HepG2 (cell line): ENCODE data around the gene HNF1B. TPM values are rescaled to one million over a fixed set of nuclear protein-coding genes. Genes with fewer than 3 reads are reported as not detected.

Source experiments
- ATAC-seq: fragments of 200-7000 bp; cut with Tn5 transposase; 3 replicates; pipeline ENCODE4 v1.9.1; 2020; ENCODE audit warnings: mild to moderate bottlenecking, moderate library complexity
- BruUV-seq: library from RNA; stranded (reverse); fragments of 400-500 nt; replicated peaks from 2 replicates; lab custom pipeline; 2021; lab: Mats Ljungman, UMichigan
- CTCF ChIA-PET: fragments of 300-600 bp; formaldehyde crosslinking; extraction: SDS; loops from one replicate; lab custom pipeline; 2021; ENCODE audit warnings: low total read pairs, inconsistent platforms, low intra/inter-chr PET ratio; lab: Yijun Ruan, JAX
- POLR2A ChIA-PET: fragments of 350-600 bp; sonication (Branson Sonifier 250); formaldehyde crosslinking; loops from one replicate; lab custom pipeline; 2020; ENCODE audit warnings: antibody characterized with exemption, inconsistent platforms; lab: Yijun Ruan, JAX
- DNase-seq: peaks from one replicate; pipeline ENCODE4 v3.0.0-alpha.2; 2015; ENCODE audit warnings: low spot score
- FAIRE-seq: peaks from 3 replicates; lab custom pipeline; 2011; peaks lifted over from hg19 to GRCh38; lab: Jason Lieb, UNC
- H2AFZ ChIP-seq: one replicate; pipeline ENCODE4 v1.6.1; 2011; ENCODE audit warnings: low read length, inconsistent platforms
- H3K27ac ChIP-seq: fragments of 300-600 bp; 3 replicates; pipeline ENCODE4 v1.8.0; 2011; ENCODE audit warnings: mixed run types, mild to moderate bottlenecking, mixed read lengths, low read length, inconsistent platforms; ENCODE audit not compliant: insufficient read depth; ENCODE audit errors: extremely low read length
- H3K27me3 ChIP-seq, 2 experiments: fragments of 200-600 bp in 1 of 2; 2 replicates in 1 of 2; 3 replicates in 1 of 2; pipeline versions ENCODE4 v1.6.0 to v1.8.0; 2011; ENCODE audit warnings: low read length in 2 of 2, mild to moderate bottlenecking in 2 of 2, moderate library complexity in 2 of 2, inconsistent platforms in 1 of 2; ENCODE audit not compliant: insufficient read depth in 2 of 2, control insufficient read depth in 1 of 2
- H3K36me3 ChIP-seq, 2 experiments: fragments of 200-600 bp in 1 of 2; replicated peaks in 1 of 2; 2 replicates in 1 of 2; 3 replicates in 1 of 2; pipeline versions ENCODE4 v1.5.1 to v1.8.0; 2011; ENCODE audit warnings: low read length in 2 of 2, inconsistent platforms in 1 of 2; ENCODE audit not compliant: insufficient read depth in 2 of 2, control insufficient read depth in 1 of 2
- H3K4me1 ChIP-seq: 2 replicates; pipeline ENCODE4 v1.5.1; 2012; ENCODE audit warnings: low read length, inconsistent platforms; ENCODE audit not compliant: insufficient read depth
- H3K4me2 ChIP-seq: 2 replicates; pipeline ENCODE4 v1.6.0; 2011; ENCODE audit warnings: low read depth, low read length, inconsistent platforms
- H3K4me3 ChIP-seq, 3 experiments: fragments of 200-600 bp in 1 of 3; sonication (generic), shearing (Covaris generic) in 1 of 3; replicated peaks in 1 of 3; 2 replicates each; pipeline ENCODE4 v1.5.1; 2011 to 2016; ENCODE audit warnings: low read length in 3 of 3, inconsistent platforms in 2 of 3, low read depth in 2 of 3, mild to moderate bottlenecking in 2 of 3, control low read depth in 1 of 3, mixed read lengths in 1 of 3; ENCODE audit not compliant: insufficient read depth in 1 of 3
- H3K79me2 ChIP-seq: one replicate; pipeline ENCODE4 v1.6.1; 2011; ENCODE audit warnings: low read length, inconsistent platforms; ENCODE audit not compliant: insufficient read depth
- H3K9ac ChIP-seq: 2 replicates; pipeline ENCODE4 v1.6.0; 2011; ENCODE audit warnings: mild to moderate bottlenecking, low read depth, low read length, inconsistent platforms; ENCODE audit not compliant: insufficient read depth
- H3K9me3 ChIP-seq: 2 replicates; pipeline ENCODE4 v1.5.1; 2012; ENCODE audit warnings: mild to moderate bottlenecking, low read length
- H4K20me1 ChIP-seq: 2 replicates; pipeline ENCODE4 v1.6.0; 2011; ENCODE audit warnings: inconsistent platforms, mild to moderate bottlenecking, low read length, moderate library complexity; ENCODE audit not compliant: insufficient read depth
- CHCHD3 ChIP-seq: sonication (generic); formaldehyde crosslinking; IDR thresholded peaks from 2 replicates; pipeline ENCODE4 v1.8.0; 2022; ENCODE audit warnings: mild to moderate bottlenecking, missing genetic modification reagents, moderate library complexity
- GMEB1 ChIP-seq: sonication (generic); formaldehyde crosslinking; IDR thresholded peaks from 2 replicates; pipeline ENCODE4 v1.5.1; 2020; ENCODE audit warnings: missing genetic modification reagents, mild to moderate bottlenecking, borderline replicate concordance
- HOXA3 ChIP-seq: sonication (generic); formaldehyde crosslinking; IDR thresholded peaks from 2 replicates; pipeline ENCODE4 v1.5.0; 2020; ENCODE audit warnings: missing genetic modification reagents
- PRDM10 ChIP-seq: sonication (generic); formaldehyde crosslinking; IDR thresholded peaks from 2 replicates; pipeline ENCODE4 v1.4.0; 2020; ENCODE audit warnings: low read depth, missing genetic modification reagents
- REXO4 ChIP-seq: sonication (generic); formaldehyde crosslinking; IDR thresholded peaks from 2 replicates; pipeline ENCODE4 v1.8.0; 2022; ENCODE audit warnings: missing genetic modification reagents, mild to moderate bottlenecking, borderline replicate concordance
- RFX5 ChIP-seq: IDR thresholded peaks from 2 replicates; pipeline ENCODE4 v1.6.1; 2011; ENCODE audit warnings: low read depth, low read length, improper control_type of control experiment
- ZMYM4 ChIP-seq: sonication (generic); formaldehyde crosslinking; IDR thresholded peaks from 2 replicates; pipeline ENCODE4 v1.8.1; 2023; ENCODE audit warnings: mild to moderate bottlenecking, missing genetic modification reagents
- WGBS: methylation state at CpG from one replicate; pipeline ENCODE4 v1.1.6; 2017; ENCODE audit warnings: low lambda C conversion rate; 5-methylcytosine and 5-hydroxymethylcytosine counted together
- in situ Hi-C: cut with HindIII; loops from 2 replicates; pipeline ENCODE4 v1.10.0; 2017; ENCODE audit warnings: low pct_unique_long_range_greater_than_20kb; ENCODE audit not compliant: extremely low pct_ligation_motif_present
- intact Hi-C: fragments of 100-400 bp; cut with micrococcal nuclease; formaldehyde crosslinking; loops from one replicate; pipeline ENCODE4 v1.10.0; 2022; ENCODE audit not compliant: unreplicated experiment
- polyA plus RNA-seq, 8 experiments: library from polyadenylated mRNA; depleted of rRNA in 3 of 8; stranded (reverse) in 7 of 8; unstranded in 1 of 8; fragments of >200 nt; fragmentation: Illumina TruSeq in 4 of 8; extraction: Trizol in 4 of 8; gene quantifications; 2 replicates each; pipeline versions ENCODE4 v1.2.1 to v1.2.3, GENCODE V29; 2011 to 2016; ENCODE audit warnings: low read depth in 4 of 8, missing spikeins in 1 of 8, mixed read lengths in 1 of 8; ENCODE audit not compliant: insufficient read depth in 1 of 8
- total RNA-seq, 5 experiments: library from RNA; depleted of rRNA; stranded (reverse); fragments of >200 nt; fragmentation: Illumina TruSeq; extraction: Trizol; gene quantifications; 2 replicates each; pipeline ENCODE4 v1.2.3, GENCODE V29; 2016; ENCODE audit warnings: low read depth in 1 of 5
- TF ChIP-seq, protein P1 (sequence below): sonication (generic); formaldehyde crosslinking; IDR thresholded peaks from 2 replicates; pipeline ENCODE4 v1.4.0; 2020; ENCODE audit warnings: low read depth, mild to moderate bottlenecking, missing genetic modification reagents
- TF ChIP-seq, protein P2 (sequence below): sonication (generic); formaldehyde crosslinking; IDR thresholded peaks from 2 replicates; pipeline ENCODE4 v1.4.0; 2020; ENCODE audit warnings: missing genetic modification reagents

The HNF1B gene
- total and polyA plus RNA-seq, 2 of the 13 experiments (the other 11 are each of a cell fraction or from before 2014, with no cell fraction given) = 1.9 to 5.3 TPM

DNA sequence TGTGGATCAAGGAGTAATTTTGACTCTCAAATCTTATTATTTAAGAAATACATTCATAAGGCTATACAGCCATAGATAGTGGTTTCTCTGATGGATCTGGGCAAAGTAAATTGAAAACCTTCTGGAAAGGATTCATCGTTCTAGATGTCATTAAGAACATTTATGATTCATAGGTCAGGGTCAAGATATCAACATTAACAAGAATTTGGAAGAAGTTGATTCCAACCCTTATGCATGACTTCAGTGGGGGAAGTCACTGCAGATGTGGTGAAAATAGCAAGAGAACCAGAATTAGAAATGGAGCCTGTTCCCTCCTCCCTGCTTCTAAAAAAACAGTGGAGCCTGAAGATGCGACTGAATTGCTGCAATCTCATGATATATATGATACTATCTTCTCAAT, 36.6 kb upstream of the HNF1B start:
- H4K20me1 ChIP-seq = no peaks in the 10 kb centered on the region
- no peak for FAIRE-seq
- CTCF ChIA-PET = no interaction called here
- H3K4me3 ChIP-seq = no peak overlapping the region
- 37% methylated on average over 2 of the region's 2 CpGs for WGBS
- H3K9me3 ChIP-seq = no peaks in the 10 kb centered on the region
- H3K27ac ChIP-seq = no peak overlapping the region
- no peak for ATAC-seq
- POLR2A ChIA-PET = no interaction called here
- no peaks in the 10 kb centered on the region; a peak in 1 of 5 replicates for H3K27me3 ChIP-seq
- no peaks in the 10 kb centered on the region for H3K79me2 ChIP-seq
- H3K36me3 ChIP-seq = no peaks in the 10 kb centered on the region
- peaks cover under 1% of the 10 kb centered on the region for H3K4me1 ChIP-seq
- no peak overlapping the region for H3K4me2 ChIP-seq
- no peak for DNase-seq
- no TSS peak for BruUV-seq
- no peak overlapping the region for H2AFZ ChIP-seq
- intact Hi-C loops (no loop called here), in situ Hi-C loops (no loop called here)
- H3K9ac ChIP-seq = no peak overlapping the region
- TF ChIP-seq HOXA3 (CRISPR knock-in tag) (no peak), CHCHD3 (CRISPR knock-in tag) (no peak)

- Histone ChIP-seq H3K9me3 (no peaks in the 10 kb centered on the region), H4K20me1 (no peaks in the 10 kb centered on the region), H3K27ac (no peak overlapping the region), H3K9ac (no peak overlapping the region), H3K27me3 (no peaks in the 10 kb centered on the region; a peak in 1 of 5 replicates), H3K4me2 (no peak overlapping the region), H3K79me2 (no peaks in the 10 kb centered on the region), H3K4me3 (no peak overlapping the region), H3K36me3 (no peaks in the 10 kb centered on the region), H3K4me1 (0 out of 2 replicates have a peak, but pooled peaks cover under 1% of the 10 kb centered on the region), H2AFZ (no peak overlapping the region)
- WGBS = 72% methylated on average over 4 of the region's 4 CpGs
- in situ Hi-C loops (no loop called here), intact Hi-C loops (loop anchor here (10.0 kb wide), 1 partner anchor 255 kb away; no protein-coding TSS in a partner anchor)
- no peak for ATAC-seq
- FAIRE-seq = no peak
- POLR2A ChIA-PET = no interaction called here
- no peak for DNase-seq
- no TSS peak for BruUV-seq
- CTCF ChIA-PET = no interaction called here
- no peak for TF ChIP-seq PRDM10
- TF ChIP-seq RFX5 = no peak
- TF ChIP-seq ZMYM4 (CRISPR knock-in tag) = no peak
- TF ChIP-seq, protein P1, sequence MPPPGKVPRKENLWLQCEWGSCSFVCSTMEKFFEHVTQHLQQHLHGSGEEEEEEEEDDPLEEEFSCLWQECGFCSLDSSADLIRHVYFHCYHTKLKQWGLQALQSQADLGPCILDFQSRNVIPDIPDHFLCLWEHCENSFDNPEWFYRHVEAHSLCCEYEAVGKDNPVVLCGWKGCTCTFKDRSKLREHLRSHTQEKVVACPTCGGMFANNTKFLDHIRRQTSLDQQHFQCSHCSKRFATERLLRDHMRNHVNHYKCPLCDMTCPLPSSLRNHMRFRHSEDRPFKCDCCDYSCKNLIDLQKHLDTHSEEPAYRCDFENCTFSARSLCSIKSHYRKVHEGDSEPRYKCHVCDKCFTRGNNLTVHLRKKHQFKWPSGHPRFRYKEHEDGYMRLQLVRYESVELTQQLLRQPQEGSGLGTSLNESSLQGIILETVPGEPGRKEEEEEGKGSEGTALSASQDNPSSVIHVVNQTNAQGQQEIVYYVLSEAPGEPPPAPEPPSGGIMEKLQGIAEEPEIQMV = no peak
- no peak for TF ChIP-seq REXO4 (CRISPR knock-in tag)
- TF ChIP-seq, protein P2, sequence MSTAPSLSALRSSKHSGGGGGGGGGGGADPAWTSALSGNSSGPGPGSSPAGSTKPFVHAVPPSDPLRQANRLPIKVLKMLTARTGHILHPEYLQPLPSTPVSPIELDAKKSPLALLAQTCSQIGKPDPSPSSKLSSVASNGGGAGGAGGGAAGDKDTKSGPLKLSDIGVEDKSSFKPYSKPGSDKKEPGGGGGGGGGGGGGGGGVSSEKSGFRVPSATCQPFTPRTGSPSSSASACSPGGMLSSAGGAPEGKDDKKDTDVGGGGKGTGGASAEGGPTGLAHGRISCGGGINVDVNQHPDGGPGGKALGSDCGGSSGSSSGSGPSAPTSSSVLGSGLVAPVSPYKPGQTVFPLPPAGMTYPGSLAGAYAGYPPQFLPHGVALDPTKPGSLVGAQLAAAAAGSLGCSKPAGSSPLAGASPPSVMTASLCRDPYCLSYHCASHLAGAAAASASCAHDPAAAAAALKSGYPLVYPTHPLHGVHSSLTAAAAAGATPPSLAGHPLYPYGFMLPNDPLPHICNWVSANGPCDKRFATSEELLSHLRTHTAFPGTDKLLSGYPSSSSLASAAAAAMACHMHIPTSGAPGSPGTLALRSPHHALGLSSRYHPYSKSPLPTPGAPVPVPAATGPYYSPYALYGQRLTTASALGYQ (CRISPR knock-in tag) = no peak
- no peak for TF ChIP-seq GMEB1 (CRISPR knock-in tag)
Observed at GRCh38 chr17:37779554-37779953, 34.7 kb upstream of the HNF1B start.
